GM19397 (cell line): Measurements from ENCODE around the gene IFNGR1.
"Not testable (repeated sequence)": the region's sequence is repeated elsewhere in the genome, so short reads cannot be mapped to it uniquely, and the experiment has no call there.

Experiments used
- ATAC-seq: cut with Tn5 transposase; IDR thresholded peaks from one replicate; pipeline ENCODE4 v1.9.1; 2021; ENCODE audit warnings: mild to moderate bottlenecking, moderate library complexity; ENCODE audit not compliant: unreplicated experiment

The IFNGR1 gene

GRCh38 chr6:137213813-137214212 lies 5.4 kb downstream of the IFNGR1 start:
- no peak for ATAC-seq

- ATAC-seq = no peak
These were observed 5.8 kb downstream of the IFNGR1 start for GRCh38 chr6:137213331-137213740.

DNA sequence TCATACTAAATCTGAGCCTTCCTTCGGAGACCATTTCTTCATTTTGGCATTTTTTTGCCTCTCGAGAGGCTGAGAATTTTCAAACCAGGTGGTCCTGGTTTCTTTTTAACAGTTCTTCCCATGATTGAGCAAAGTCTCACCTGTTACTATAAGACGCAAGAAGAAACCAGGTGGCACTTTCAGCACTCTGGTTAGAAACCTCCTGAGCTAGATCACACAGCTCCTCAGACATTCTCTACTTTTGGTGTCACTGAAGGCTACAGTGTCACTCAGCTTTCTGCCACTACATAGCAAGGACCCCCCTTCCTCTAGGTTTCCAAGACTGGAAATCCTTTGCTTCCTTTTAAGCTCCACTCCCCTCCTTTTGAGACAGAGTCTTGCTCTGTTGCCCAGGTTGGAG lies 7.3 kb downstream of the IFNGR1 start:
- no peak for ATAC-seq

DNA sequence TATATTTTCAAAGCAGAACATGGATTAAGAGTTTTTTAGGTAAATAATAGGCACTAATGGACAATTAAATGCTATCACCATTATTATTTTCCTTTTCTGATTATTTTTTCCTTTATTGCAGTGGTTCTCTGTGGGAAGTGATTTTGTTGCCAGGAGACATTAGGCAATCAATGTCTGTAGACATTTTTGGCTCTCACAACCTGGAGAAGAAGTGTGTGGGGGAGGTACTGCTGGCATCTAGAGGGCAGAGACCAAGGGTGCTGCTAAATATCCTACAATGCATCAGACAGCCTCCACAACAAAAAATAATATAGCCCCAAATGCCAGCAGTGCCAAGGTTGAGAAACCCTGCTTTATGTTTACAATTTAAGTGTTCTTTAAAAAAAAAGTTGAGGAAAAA lies 8.3 kb downstream of the IFNGR1 start:
- no peak for ATAC-seq

- ATAC-seq = no peak
These were observed 10.9 kb downstream of the IFNGR1 start for GRCh38 chr6:137208279-137208678.

GRCh38 chr6:137207457-137207856 lies 11.7 kb downstream of the IFNGR1 start:
- ATAC-seq = not testable (repeated sequence)

GRCh38 chr6:137206577-137206976 lies 12.6 kb downstream of the IFNGR1 start:
- ATAC-seq = no peak

DNA sequence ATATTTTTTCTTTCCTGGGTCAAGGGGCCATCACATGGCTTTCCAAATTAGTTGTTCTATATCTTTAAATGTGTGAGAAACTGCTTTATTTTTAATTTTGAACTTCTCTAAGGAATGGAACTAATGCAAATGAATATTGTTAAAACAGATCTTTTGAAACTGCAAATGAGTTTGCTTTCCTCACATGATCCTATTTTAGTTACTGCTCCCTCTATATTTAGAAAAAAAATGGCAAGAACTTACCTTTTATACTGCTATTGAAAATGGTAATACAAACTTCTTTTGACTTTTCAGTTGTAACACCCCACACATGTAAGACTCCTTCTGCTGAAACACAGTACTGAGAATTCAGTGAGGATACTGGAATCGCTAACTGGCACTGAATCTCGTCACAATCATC lies 15.9 kb downstream of the IFNGR1 start:
- no peak for ATAC-seq

DNA sequence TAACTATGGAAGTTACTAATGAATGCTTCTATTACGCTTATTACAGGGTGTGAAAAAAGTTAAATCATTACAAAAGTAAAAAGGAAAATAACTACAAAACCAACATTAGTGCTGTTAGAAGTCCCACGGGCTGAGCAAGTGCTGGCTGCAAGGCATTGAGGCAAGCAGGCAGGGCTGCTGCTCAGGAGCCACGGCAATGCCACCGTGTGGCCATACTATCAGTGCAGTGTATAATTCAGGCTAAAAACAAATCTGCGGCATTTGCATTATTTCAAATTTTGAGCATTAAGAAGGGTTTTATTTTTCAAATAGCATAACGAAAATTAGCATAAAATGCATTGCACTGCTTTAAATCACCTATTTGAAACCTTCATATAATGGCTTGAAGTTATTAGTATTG lies 17.1 kb downstream of the IFNGR1 start:
- ATAC-seq = no peak

- ATAC-seq = no peak
These were observed 18.2 kb downstream of the IFNGR1 start for GRCh38 chr6:137201006-137201405.

- ATAC-seq = no peak
These were observed 18.9 kb downstream of the IFNGR1 start for GRCh38 chr6:137200288-137200687.

- ATAC-seq = no peak
These were observed 21.2 kb downstream of the IFNGR1 start for GRCh38 chr6:137197684-137198645.

GRCh38 chr6:137193256-137194070 lies 25.7 kb downstream of the IFNGR1 start:
- no peak for ATAC-seq

DNA sequence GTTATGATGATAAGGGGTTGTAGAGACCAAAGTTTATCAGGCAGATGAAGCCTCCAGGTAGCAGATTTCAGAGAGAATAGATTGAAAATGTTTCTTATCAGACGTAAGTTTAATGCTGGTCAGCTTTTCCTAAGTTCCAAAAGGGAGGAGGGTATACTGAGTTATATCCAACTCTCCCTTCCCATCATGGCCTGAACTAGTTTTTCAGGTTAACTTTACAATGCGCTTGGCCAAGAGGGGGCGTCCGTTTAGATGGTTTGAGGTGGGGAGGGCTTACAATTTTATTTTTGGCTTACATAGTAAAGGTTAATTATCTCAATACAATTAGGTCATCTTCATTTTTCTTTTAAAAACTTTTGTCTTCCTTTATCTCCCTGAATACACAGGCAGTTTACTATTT lies 26.4 kb downstream of the IFNGR1 start:
- ATAC-seq = no peak

DNA sequence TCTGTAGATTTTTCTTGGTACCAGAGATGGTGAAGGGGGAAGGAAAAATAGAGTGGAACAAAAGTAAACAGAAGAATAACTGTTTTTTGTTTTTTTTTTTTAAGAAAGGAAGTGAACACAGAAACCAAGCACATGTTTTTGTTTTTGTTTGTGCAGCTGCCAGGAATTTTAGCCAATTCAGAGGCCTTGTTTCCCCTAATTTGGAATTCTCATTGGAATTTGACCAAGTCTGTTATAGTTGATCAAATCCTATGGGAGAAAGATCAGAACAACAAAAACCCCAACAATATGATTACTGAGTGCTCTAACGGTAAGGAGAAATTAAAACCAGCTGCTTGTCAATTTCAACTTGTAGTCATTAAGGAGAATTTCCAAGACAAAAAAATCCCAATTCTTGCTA lies 27.5 kb downstream of the IFNGR1 start:
- no peak for ATAC-seq

GRCh38 chr6:137191236-137191635 lies 27.9 kb downstream of the IFNGR1 start:
- no peak for ATAC-seq

GRCh38 chr6:137190583-137191094 lies 28.5 kb downstream of the IFNGR1 start:
- no peak for ATAC-seq

- no peak for ATAC-seq
These were observed 30.3 kb downstream of the IFNGR1 start for GRCh38 chr6:137188855-137189254.

GRCh38 chr6:137185290-137185689 lies 33.9 kb downstream of the IFNGR1 start:
- ATAC-seq = no peak

GRCh38 chr6:137182654-137183073 lies 36.5 kb downstream of the IFNGR1 start:
- no peak for ATAC-seq

- ATAC-seq = no peak
These were observed 37.1 kb downstream of the IFNGR1 start for GRCh38 chr6:137181891-137182653.
